Left ventricle myocardium superior (tissue), 1 donor: ENCODE measurements around the gene SPART. TPM values are rescaled to one million over a fixed set of nuclear protein-coding genes. Genes with fewer than 3 reads are reported as not detected.
"Not testable (repeated sequence)": the region's sequence is repeated elsewhere in the genome, so short reads cannot be mapped to it uniquely, and the experiment has no call there.

Experiments
- ATAC-seq: fragments of 200-7000 bp; cut with Tn5 transposase; one replicate; pipeline ENCODE4 v1.9.1; 2020; ENCODE audit warnings: mild to moderate bottlenecking, moderate library complexity
- DNase-seq: peaks from one replicate; pipeline ENCODE4 v3.0.0-alpha.2; 2020
- intact Hi-C: fragments of 100-400 bp; cut with micrococcal nuclease; formaldehyde crosslinking; loops from one replicate; pipeline ENCODE4 v1.11.0; 2022
- total RNA-seq: library from RNA; stranded (reverse); fragmentation: NEBNext Ultra II Directional; extraction: Animal tissue kit (Norgen Biotek cat#: 25700); gene quantifications from one replicate; pipeline ENCODE4 v1.2.1, GENCODE V29; 2021
- donor health status: DM: no; HTN: yes; CAD: no; lungs with severe emphysema.

SPART gene
- total RNA-seq, 1 donor from 2014 or later: 44.1 TPM

- intact Hi-C loops: no loop called here
- no peak for ATAC-seq
Measured at GRCh38 chr13:36355632-36356031, 9.4 kb upstream of the SPART start.

GRCh38 chr13:36354842-36355623 lies 8.8 kb upstream of the SPART start:
- no peak for ATAC-seq
- intact Hi-C loops: no loop called here
- DNase-seq: no peak

More at GRCh38 chr13:36355632-36356031, 9.4 kb upstream of the SPART start:
- no peak for DNase-seq

- DNase-seq (no peak), ATAC-seq (no peak)
- intact Hi-C loops: no loop called here
Measured at GRCh38 chr13:36353001-36353400, 6.8 kb upstream of the SPART start.

GRCh38 chr13:36352350-36352749 lies 6.2 kb upstream of the SPART start:
- DNase-seq: no peak
- intact Hi-C loops: no loop called here
- ATAC-seq: no peak

- DNase-seq (no peak), ATAC-seq (no peak)
- intact Hi-C loops: no loop called here
Measured at GRCh38 chr13:36347531-36348210, 1.5 kb upstream of the SPART start.

GRCh38 chr13:36345438-36346221 lies 564 bp downstream of the SPART start:
- peak; percentile 59 for ATAC-seq
- DNase-seq: peak; percentile 68
- intact Hi-C loops: no loop called here

- ATAC-seq (no peak), DNase-seq (no peak)
Measured at GRCh38 chr13:36344886-36345437, 1.2 kb downstream of the SPART start.

GRCh38 chr13:36344173-36344572 lies 2.0 kb downstream of the SPART start:
- DNase-seq: no peak
- intact Hi-C loops: no loop called here
- no peak for ATAC-seq

More at GRCh38 chr13:36344886-36345437, 1.2 kb downstream of the SPART start:
- intact Hi-C loops: no loop called here

GRCh38 chr13:36343766-36344165 lies 2.4 kb downstream of the SPART start:
- DNase-seq (no peak), ATAC-seq (no peak)
- intact Hi-C loops: no loop called here

- intact Hi-C loops: no loop called here
- DNase-seq (no peak), ATAC-seq (no peak)
Measured at GRCh38 chr13:36342715-36343114, 3.5 kb downstream of the SPART start.

GRCh38 chr13:36341718-36342117 lies 4.5 kb downstream of the SPART start:
- no peak for DNase-seq
- intact Hi-C loops: no loop called here
- no peak for ATAC-seq

GRCh38 chr13:36339600-36340155 lies 6.5 kb downstream of the SPART start:
- DNase-seq: no peak
- ATAC-seq: no peak
- intact Hi-C loops: no loop called here

- DNase-seq: no peak
- ATAC-seq: no peak
- intact Hi-C loops: no loop called here
Measured at GRCh38 chr13:36337938-36338641, 8.1 kb downstream of the SPART start.

- DNase-seq (no peak), ATAC-seq (no peak)
- intact Hi-C loops: no loop called here
Measured at GRCh38 chr13:36332986-36333385, 13.2 kb downstream of the SPART start.

- ATAC-seq, DNase-seq, intact Hi-C loops: not testable (repeated sequence)
Measured at GRCh38 chr13:36332255-36332654, 13.9 kb downstream of the SPART start.

GRCh38 chr13:36331280-36331679 lies 14.9 kb downstream of the SPART start:
- ATAC-seq: no peak
- intact Hi-C loops: no loop called here

GRCh38 chr13:36329361-36329760 lies 16.8 kb downstream of the SPART start:
- ATAC-seq: no peak
- intact Hi-C loops: no loop called here
- DNase-seq: no peak

More at GRCh38 chr13:36331280-36331679, 14.9 kb downstream of the SPART start:
- no peak for DNase-seq

- DNase-seq: no peak
- no peak for ATAC-seq
- intact Hi-C loops: no loop called here
Measured at GRCh38 chr13:36328821-36329220, 17.4 kb downstream of the SPART start.

GRCh38 chr13:36325912-36326311 lies 20.3 kb downstream of the SPART start:
- intact Hi-C loops: no loop called here
- no peak for DNase-seq
- no peak for ATAC-seq
